Liver (tissue), 9 donors: ENCODE results near the gene NOX3. TPM values are rescaled to one million over a fixed set of nuclear protein-coding genes. Genes with fewer than 3 reads are reported as not detected.

Source experiments
- DNase-seq: peaks from one replicate; pipeline ENCODE4 v3.0.0-alpha.2; 2017; ENCODE audit warnings: low spot score
- H3K27ac ChIP-seq, 2 donors: one replicate each; pipeline ENCODE4 v1.7.0; 2013; ENCODE audit warnings: inconsistent platforms in 2 of 2, low read length in 2 of 2, control low read depth in 1 of 2, low read depth in 1 of 2, mild to moderate bottlenecking in 1 of 2
- H3K27me3 ChIP-seq, 4 donors: one replicate each; pipeline versions ENCODE4 v1.6.1 to v1.7.0; 2013; ENCODE audit warnings: low read length in 3 of 4, inconsistent platforms in 1 of 4, mild to moderate bottlenecking in 1 of 4, moderate library complexity in 1 of 4; ENCODE audit not compliant: control insufficient read depth in 4 of 4, insufficient read depth in 4 of 4
- H3K36me3 ChIP-seq, 4 donors: one replicate each; pipeline versions ENCODE4 v1.6.1 to v1.7.0; 2013; ENCODE audit warnings: low read length in 3 of 4, mild to moderate bottlenecking in 3 of 4, low read depth in 1 of 4, moderate library complexity in 1 of 4; ENCODE audit not compliant: control insufficient read depth in 4 of 4, insufficient read depth in 3 of 4
- H3K4me1 ChIP-seq, 4 donors: one replicate each; pipeline versions ENCODE4 v1.6.1 to v1.7.0; 2013; ENCODE audit warnings: low read length in 3 of 4, mild to moderate bottlenecking in 3 of 4, moderate library complexity in 1 of 4; ENCODE audit not compliant: control insufficient read depth in 4 of 4, insufficient read depth in 4 of 4
- H3K4me3 ChIP-seq, 3 donors: one replicate each; pipeline versions ENCODE4 v1.6.1 to v1.7.0; 2013; ENCODE audit warnings: low read length in 3 of 3, control low read depth in 1 of 3, low read depth in 1 of 3, mild to moderate bottlenecking in 1 of 3
- H3K9ac ChIP-seq, 2 donors: one replicate each; pipeline ENCODE4 v1.7.0; 2013; ENCODE audit warnings: low read length in 2 of 2, mild to moderate bottlenecking in 2 of 2, moderate library complexity in 2 of 2, control low read depth in 1 of 2, low read depth in 1 of 2
- H3K9me3 ChIP-seq, 4 donors: one replicate each; pipeline versions ENCODE4 v1.6.1 to v1.7.0; 2013; ENCODE audit warnings: low read length in 3 of 4; ENCODE audit not compliant: control insufficient read depth in 4 of 4
- EGR1 ChIP-seq, 2 donors: IDR thresholded peaks; 2 replicates each; pipeline ENCODE4 v1.6.1; 2016 to 2018; ENCODE audit warnings: antibody characterized with exemption in 2 of 2, low read depth in 2 of 2
- FOXA1 ChIP-seq: IDR thresholded peaks from 2 replicates; pipeline ENCODE4 v1.6.1; 2016; ENCODE audit warnings: antibody characterized with exemption
- FOXA2 ChIP-seq: IDR thresholded peaks from 2 replicates; pipeline ENCODE4 v1.6.1; 2016; ENCODE audit warnings: antibody characterized with exemption
- GABPA ChIP-seq, 2 donors: IDR thresholded peaks in 1 of 2; conservative IDR thresholded peaks in 1 of 2; 2 replicates each; pipeline ENCODE4 v1.6.1; 2016; ENCODE audit warnings: antibody characterized with exemption in 2 of 2, mild to moderate bottlenecking in 1 of 2, moderate library complexity in 1 of 2
- HNF4A ChIP-seq, 2 donors: conservative IDR thresholded peaks; 2 replicates each; pipeline ENCODE4 v1.6.1; 2016; ENCODE audit warnings: antibody characterized with exemption in 2 of 2, mild to moderate bottlenecking in 2 of 2
- HNF4G ChIP-seq: IDR thresholded peaks from 2 replicates; pipeline ENCODE4 v1.6.1; 2016; ENCODE audit warnings: antibody characterized with exemption
- JUND ChIP-seq, 2 donors: IDR thresholded peaks; 2 replicates each; pipeline ENCODE4 v1.6.1; 2016; ENCODE audit warnings: antibody characterized with exemption in 2 of 2
- NR2F2 ChIP-seq: IDR thresholded peaks from 2 replicates; pipeline ENCODE4 v1.6.1; 2016; ENCODE audit warnings: antibody characterized with exemption
- RAD21 ChIP-seq, 2 donors: IDR thresholded peaks; 2 replicates each; pipeline ENCODE4 v1.6.1; 2016; ENCODE audit warnings: antibody characterized with exemption in 2 of 2, mild to moderate bottlenecking in 2 of 2
- REST ChIP-seq: IDR thresholded peaks from 2 replicates; pipeline ENCODE4 v1.6.1; 2016; ENCODE audit warnings: antibody characterized with exemption, mild to moderate bottlenecking
- RXRA ChIP-seq, 2 donors: IDR thresholded peaks; 2 replicates each; pipeline ENCODE4 v1.6.1; 2017 to 2018; ENCODE audit warnings: antibody characterized with exemption in 2 of 2, mild to moderate bottlenecking in 1 of 2
- SP1 ChIP-seq: IDR thresholded peaks from 2 replicates; pipeline ENCODE4 v1.6.1; 2018; ENCODE audit warnings: antibody characterized with exemption, mild to moderate bottlenecking
- WGBS: extraction: QIAGEN DNeasy Blood & Tissue Kit; methylation state at CpG from one replicate; pipeline ENCODE4 v1.1.7; 2013; 5-methylcytosine and 5-hydroxymethylcytosine counted together
- polyA plus RNA-seq, 2 donors: library from polyadenylated mRNA; stranded (reverse) in 1 of 2; unstranded in 1 of 2; fragments of 200-250 nt in 1 of 2; fragments of >200 nt in 1 of 2; fragmentation: Nextera tagmentation in 1 of 2; extraction: Ambion mirVana in 1 of 2; gene quantifications; one replicate each; pipeline versions ENCODE4 v1.2.1 to v1.2.3, GENCODE V29; 2013 to 2015
- total RNA-seq, 2 donors: library from RNA; depleted of rRNA; stranded (reverse); fragments of >200 nt; gene quantifications; one replicate each; pipeline ENCODE4 v1.2.3, GENCODE V29; 2014
- TF ChIP-seq, protein P1 (sequence below): IDR thresholded peaks from 2 replicates; pipeline ENCODE4 v1.6.1; 2016; ENCODE audit warnings: antibody characterized with exemption
- TF ChIP-seq, protein P2 (sequence below): fragments of 150-350 bp; IDR thresholded peaks from 2 replicates; pipeline ENCODE4 v1.5.1; 2017; ENCODE audit warnings: improper control_type of control experiment, low read depth, low read length; ENCODE audit not compliant: missing input control
- donor health status: healthy.
- donor health status: healthy.
- donor health status: healthy.
- donor health status: healthy.
- donor health status: healthy.

Gene NOX3
- total and polyA plus RNA-seq, 4 donors, result not detected

DNA sequence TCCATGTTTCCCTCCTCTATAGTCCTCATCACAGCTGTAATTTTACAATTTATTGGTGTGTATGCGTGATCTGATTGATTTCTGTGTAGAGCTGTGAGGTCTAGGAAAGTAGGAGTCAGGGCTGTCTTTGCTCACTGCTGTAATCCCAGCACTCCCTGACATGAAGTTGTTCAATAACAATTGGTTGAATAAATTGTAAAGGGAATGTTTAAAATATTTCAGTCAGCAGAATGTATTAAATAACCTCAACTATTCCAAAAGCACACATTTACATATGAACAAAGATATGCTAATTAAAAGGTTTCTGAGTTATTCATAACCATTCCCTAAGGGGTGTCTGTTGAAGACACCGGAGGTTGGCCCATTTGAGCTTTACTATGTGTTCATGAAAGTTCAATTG, 31.5 kb downstream of the NOX3 start:
- WGBS, result 89% methylated on average over 2 of the region's 2 CpGs
- H3K27ac ChIP-seq, result no peak overlapping the region
- no peaks in the 10 kb centered on the region for H3K36me3 ChIP-seq
- no peak for TF ChIP-seq SP1
- no peaks in the 10 kb centered on the region for H3K9me3 ChIP-seq
- no peak overlapping the region for H3K9ac ChIP-seq
- no peak overlapping the region for H3K4me3 ChIP-seq
- H3K4me1 ChIP-seq, result no peaks in the 10 kb centered on the region
- no peak for DNase-seq
- H3K27me3 ChIP-seq, result peaks cover 0 to 4% (median 0%) of the 10 kb centered on the region in 4 donors

DNA sequence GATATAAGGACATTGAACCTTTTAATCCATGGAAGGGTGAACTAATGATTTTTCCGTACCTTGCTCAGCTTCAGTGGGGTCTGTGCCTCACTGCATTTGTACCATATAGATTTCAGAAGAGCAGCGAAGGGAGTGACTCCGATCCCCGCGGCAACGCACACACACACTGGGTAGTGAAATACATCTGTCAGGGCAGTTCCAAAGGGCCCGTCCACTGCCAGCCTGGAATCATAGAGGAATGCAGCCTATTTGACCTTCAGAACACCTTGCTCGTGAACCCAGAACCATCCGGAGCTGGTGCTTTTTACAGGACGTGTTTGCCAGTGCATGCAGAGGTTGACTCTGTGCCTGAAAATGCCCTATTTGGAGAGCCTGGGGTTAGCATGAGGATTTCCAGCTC, 33.0 kb downstream of the NOX3 start:
- H3K4me1 ChIP-seq, result no peaks in the 10 kb centered on the region
- H3K36me3 ChIP-seq, result no peaks in the 10 kb centered on the region
- H3K9me3 ChIP-seq, result no peaks in the 10 kb centered on the region
- no peak overlapping the region for H3K9ac ChIP-seq
- TF ChIP-seq GABPA (IDR thresholded peaks at IDR 0.05 in 1 of 2, conservative IDR thresholded peaks at IDR 0.05 in 1 of 2) (no peak), JUND (IDR thresholded peaks at IDR 0.05) (no peak), HNF4G (no peak), NR2F2 (no peak), EGR1 (IDR thresholded peaks at IDR 0.05; ENCODE audit: low read depth in 2 of 2) (no peak), RAD21 (IDR thresholded peaks at IDR 0.05) (no peak), FOXA2 (no peak), RXRA (IDR thresholded peaks at IDR 0.05) (no peak), REST (no peak), FOXA1 (no peak)
- TF ChIP-seq, protein P1, sequence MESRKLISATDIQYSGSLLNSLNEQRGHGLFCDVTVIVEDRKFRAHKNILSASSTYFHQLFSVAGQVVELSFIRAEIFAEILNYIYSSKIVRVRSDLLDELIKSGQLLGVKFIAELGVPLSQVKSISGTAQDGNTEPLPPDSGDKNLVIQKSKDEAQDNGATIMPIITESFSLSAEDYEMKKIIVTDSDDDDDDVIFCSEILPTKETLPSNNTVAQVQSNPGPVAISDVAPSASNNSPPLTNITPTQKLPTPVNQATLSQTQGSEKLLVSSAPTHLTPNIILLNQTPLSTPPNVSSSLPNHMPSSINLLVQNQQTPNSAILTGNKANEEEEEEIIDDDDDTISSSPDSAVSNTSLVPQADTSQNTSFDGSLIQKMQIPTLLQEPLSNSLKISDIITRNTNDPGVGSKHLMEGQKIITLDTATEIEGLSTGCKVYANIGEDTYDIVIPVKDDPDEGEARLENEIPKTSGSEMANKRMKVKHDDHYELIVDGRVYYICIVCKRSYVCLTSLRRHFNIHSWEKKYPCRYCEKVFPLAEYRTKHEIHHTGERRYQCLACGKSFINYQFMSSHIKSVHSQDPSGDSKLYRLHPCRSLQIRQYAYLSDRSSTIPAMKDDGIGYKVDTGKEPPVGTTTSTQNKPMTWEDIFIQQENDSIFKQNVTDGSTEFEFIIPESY, result no peak
- no peak overlapping the region for H3K27ac ChIP-seq
- 88% methylated on average over 10 of the region's 10 CpGs for WGBS
- peaks cover 0 to 4% (median 0%) of the 10 kb centered on the region in 4 donors for H3K27me3 ChIP-seq
- no peak overlapping the region for H3K4me3 ChIP-seq
- DNase-seq, result no peak

- no peak for DNase-seq
- Histone ChIP-seq H3K9me3 (no peaks in the 10 kb centered on the region), H3K4me3 (no peak overlapping the region), H3K9ac (no peak overlapping the region), H3K36me3 (no peaks in the 10 kb centered on the region), H3K27ac (no peak overlapping the region), H3K27me3 (peaks cover 0 to 4% (median 0%) of the 10 kb centered on the region in 4 donors), H3K4me1 (no peaks in the 10 kb centered on the region)
- 83% methylated on average over 2 of the region's 2 CpGs for WGBS
- TF ChIP-seq RXRA (IDR thresholded peaks at IDR 0.05) (no peak), SP1 (no peak), HNF4A (conservative IDR thresholded peaks at IDR 0.05) (no peak), REST (no peak), HNF4G (no peak), FOXA1 (no peak), FOXA2 (no peak), GABPA (IDR thresholded peaks at IDR 0.05 in 1 of 2, conservative IDR thresholded peaks at IDR 0.05 in 1 of 2) (no peak)
- TF ChIP-seq, protein P1, result no peak
- TF ChIP-seq, protein P2, sequence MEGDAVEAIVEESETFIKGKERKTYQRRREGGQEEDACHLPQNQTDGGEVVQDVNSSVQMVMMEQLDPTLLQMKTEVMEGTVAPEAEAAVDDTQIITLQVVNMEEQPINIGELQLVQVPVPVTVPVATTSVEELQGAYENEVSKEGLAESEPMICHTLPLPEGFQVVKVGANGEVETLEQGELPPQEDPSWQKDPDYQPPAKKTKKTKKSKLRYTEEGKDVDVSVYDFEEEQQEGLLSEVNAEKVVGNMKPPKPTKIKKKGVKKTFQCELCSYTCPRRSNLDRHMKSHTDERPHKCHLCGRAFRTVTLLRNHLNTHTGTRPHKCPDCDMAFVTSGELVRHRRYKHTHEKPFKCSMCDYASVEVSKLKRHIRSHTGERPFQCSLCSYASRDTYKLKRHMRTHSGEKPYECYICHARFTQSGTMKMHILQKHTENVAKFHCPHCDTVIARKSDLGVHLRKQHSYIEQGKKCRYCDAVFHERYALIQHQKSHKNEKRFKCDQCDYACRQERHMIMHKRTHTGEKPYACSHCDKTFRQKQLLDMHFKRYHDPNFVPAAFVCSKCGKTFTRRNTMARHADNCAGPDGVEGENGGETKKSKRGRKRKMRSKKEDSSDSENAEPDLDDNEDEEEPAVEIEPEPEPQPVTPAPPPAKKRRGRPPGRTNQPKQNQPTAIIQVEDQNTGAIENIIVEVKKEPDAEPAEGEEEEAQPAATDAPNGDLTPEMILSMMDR, result no peak
Observed at GRCh38 chr6:155420492-155420891, 35.1 kb downstream of the NOX3 start.
